Mesodermal cell (in vitro differentiated cells): ENCODE results near the gene SDK2.

Source experiments
- H3K27ac ChIP-seq: 2 replicates; pipeline ENCODE4 v1.7.0; 2013; ENCODE audit warnings: mild to moderate bottlenecking, low read depth, low read length, moderate library complexity; ENCODE audit not compliant: severe bottlenecking
- H3K36me3 ChIP-seq: 2 replicates; pipeline ENCODE4 v1.7.1; 2013; ENCODE audit warnings: mild to moderate bottlenecking, low read length, moderate library complexity; ENCODE audit not compliant: control insufficient read depth, insufficient read depth
- H3K4me1 ChIP-seq: one replicate; pipeline ENCODE4 v1.7.1; 2013; ENCODE audit warnings: mild to moderate bottlenecking, low read length; ENCODE audit not compliant: insufficient read depth, control insufficient read depth, poor library complexity, severe bottlenecking
- H3K4me3 ChIP-seq: 2 replicates; pipeline ENCODE4 v1.7.0; 2013; ENCODE audit warnings: low read length, control low read depth, mild to moderate bottlenecking; ENCODE audit not compliant: insufficient read depth, poor library complexity, severe bottlenecking; ENCODE audit errors: extremely low read depth
- H3K9me3 ChIP-seq: 2 replicates; pipeline ENCODE4 v1.7.1; 2013; ENCODE audit warnings: mild to moderate bottlenecking, low read length, moderate library complexity; ENCODE audit not compliant: control insufficient read depth
- WGBS, 2 experiments: methylation state at CpG; one replicate each; pipeline ENCODE4 v1.1.5; 2013; ENCODE audit warnings: missing lambda C conversion rate in 2 of 2; ENCODE audit not compliant: insufficient coverage in 2 of 2; 5-methylcytosine and 5-hydroxymethylcytosine counted together

The SDK2 gene

GRCh38 chr17:73521376-73521775 is 122.9 kb downstream of the SDK2 start:
- Histone ChIP-seq H3K9me3 (no peaks in the 10 kb centered on the region), H3K27ac (no peak overlapping the region), H3K36me3 (no peaks in the 10 kb centered on the region), H3K4me1 (no peaks in the 10 kb centered on the region), H3K4me3 (no peak overlapping the region)
- 91 to 96% methylated on average over 3 to 5 of the region's 5 CpGs for WGBS, 2 experiments

GRCh38 chr17:73520369-73520761 is 123.9 kb downstream of the SDK2 start:
- 86 to 93% methylated on average over 5 to 6 of the region's 7 CpGs for WGBS, 2 experiments
- H3K9me3 ChIP-seq, result no peaks in the 10 kb centered on the region
- no peaks in the 10 kb centered on the region for H3K36me3 ChIP-seq
- no peak overlapping the region for H3K4me3 ChIP-seq
- H3K4me1 ChIP-seq, result no peaks in the 10 kb centered on the region
- H3K27ac ChIP-seq, result no peak overlapping the region

DNA sequence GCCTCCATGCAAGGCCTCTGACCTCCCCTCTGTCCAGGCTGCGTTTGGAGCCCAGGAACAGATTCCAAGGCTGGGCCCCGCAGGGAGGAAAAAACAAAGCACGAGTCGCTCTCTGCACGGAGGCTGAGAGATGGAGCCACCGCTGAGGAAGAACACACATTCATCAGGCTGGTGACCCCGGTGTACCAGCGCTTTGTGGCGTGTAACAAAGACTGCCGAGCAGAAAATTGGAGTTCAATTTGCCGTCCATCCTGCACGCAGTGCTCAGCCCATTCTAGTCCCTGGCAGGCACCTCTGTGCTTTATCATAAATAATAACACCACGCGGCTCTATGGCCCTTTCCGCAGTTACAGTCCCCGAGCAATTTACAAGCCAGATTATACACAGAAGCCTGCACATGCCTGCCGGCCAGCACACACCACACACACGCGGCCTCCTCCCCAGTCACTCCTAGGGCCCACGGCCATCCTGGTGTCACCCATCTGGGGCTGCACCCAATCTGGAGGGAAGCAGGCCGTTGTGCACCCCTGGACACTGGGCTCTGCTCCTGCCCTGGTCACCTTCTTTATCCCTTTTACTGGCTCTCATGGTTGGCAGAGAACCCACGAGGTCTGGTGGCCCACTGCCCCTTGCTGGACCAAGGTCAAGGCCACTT is 124.4 kb downstream of the SDK2 start:
- no peak overlapping the region for H3K27ac ChIP-seq
- no peaks in the 10 kb centered on the region for H3K36me3 ChIP-seq
- H3K9me3 ChIP-seq, result no peaks in the 10 kb centered on the region
- no peak overlapping the region for H3K4me3 ChIP-seq
- WGBS, 2 experiments, result 85 to 87% methylated on average over 21 of the region's 22 CpGs
- no peaks in the 10 kb centered on the region for H3K4me1 ChIP-seq

- Histone ChIP-seq H3K9me3 (no peaks in the 10 kb centered on the region), H3K27ac (no peak overlapping the region), H3K36me3 (no peaks in the 10 kb centered on the region), H3K4me3 (no peak overlapping the region), H3K4me1 (no peaks in the 10 kb centered on the region)
- WGBS, 2 experiments, result 94% methylated on average over 4 to 5 of the region's 6 CpGs
Observed at GRCh38 chr17:73519011-73519410, 125.2 kb downstream of the SDK2 start.

- H3K36me3 ChIP-seq, result no peaks in the 10 kb centered on the region
- no peak overlapping the region for H3K27ac ChIP-seq
- 89% methylated on average over 11 of the region's 11 CpGs for WGBS, 2 experiments
- no peaks in the 10 kb centered on the region for H3K4me1 ChIP-seq
- H3K9me3 ChIP-seq, result no peaks in the 10 kb centered on the region
- H3K4me3 ChIP-seq, result no peak overlapping the region
Observed at GRCh38 chr17:73516431-73516830, 127.8 kb downstream of the SDK2 start.

DNA sequence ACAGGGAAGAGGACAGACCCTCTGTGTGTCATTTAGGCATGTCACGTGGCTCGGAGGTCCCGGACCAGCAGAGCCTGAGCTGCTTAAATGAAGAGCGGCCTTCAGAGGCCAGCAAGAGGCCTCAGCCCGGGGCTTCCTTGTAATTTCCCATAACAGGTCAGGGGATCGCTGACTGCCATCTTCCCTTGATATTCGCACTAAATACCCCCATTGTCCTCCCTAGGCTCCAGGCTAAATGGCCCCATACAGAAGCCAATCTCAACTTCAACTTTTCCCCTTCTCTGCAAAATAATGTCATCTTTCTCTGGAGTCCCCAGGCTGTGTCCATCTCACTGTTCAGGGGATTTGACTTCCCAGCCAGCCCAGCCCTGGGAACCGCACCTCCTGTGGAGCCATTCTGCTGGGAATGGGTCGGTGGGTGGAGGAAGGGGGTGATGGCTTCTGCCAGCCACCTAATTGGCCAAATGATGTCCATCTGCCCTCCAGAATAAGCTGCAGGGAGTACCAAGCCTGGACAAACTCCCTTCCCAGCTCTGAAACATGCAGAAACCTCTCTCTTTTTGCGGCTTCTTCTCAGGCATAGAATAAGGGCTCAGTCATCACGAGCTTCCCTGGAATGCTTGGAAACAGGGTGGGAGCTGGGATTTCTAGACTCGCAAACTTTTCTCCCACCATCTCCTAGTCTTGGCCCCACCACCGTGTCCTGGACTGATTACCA is 129.9 kb downstream of the SDK2 start:
- no peaks in the 10 kb centered on the region for H3K9me3 ChIP-seq
- H3K27ac ChIP-seq, result peak overlapping the region; percentile 53
- H3K36me3 ChIP-seq, result no peaks in the 10 kb centered on the region
- 78 to 92% methylated on average over 7 to 10 of the region's 13 CpGs for WGBS, 2 experiments
- no peak overlapping the region for H3K4me3 ChIP-seq
- no peaks in the 10 kb centered on the region for H3K4me1 ChIP-seq

GRCh38 chr17:73513426-73513825 is 130.8 kb downstream of the SDK2 start:
- H3K4me1 ChIP-seq, result no peaks in the 10 kb centered on the region
- 92 to 96% methylated on average over 7 to 10 of the region's 10 CpGs for WGBS, 2 experiments
- no peak overlapping the region for H3K4me3 ChIP-seq
- H3K9me3 ChIP-seq, result no peaks in the 10 kb centered on the region
- H3K27ac ChIP-seq, result peak overlapping the region; percentile 53
- H3K36me3 ChIP-seq, result no peaks in the 10 kb centered on the region

DNA sequence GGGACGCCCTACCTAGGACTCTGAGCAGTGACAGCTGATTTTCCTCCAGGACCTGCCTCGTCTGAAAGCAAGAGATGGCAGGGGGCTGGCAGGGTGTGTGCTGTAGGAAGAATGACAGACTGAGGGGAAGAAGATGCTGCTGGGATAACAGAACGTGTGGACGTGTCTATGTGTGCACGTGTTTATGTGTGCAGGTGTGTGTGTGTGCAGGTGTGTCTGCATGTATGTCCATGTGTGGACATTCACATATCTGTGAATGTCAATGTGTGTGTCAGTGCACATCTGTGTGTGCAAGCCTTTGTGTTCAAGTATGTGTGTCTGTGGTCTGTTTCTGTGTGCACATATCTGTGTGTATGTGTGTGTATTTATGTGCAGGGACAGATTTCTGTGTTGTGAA is 132.5 kb downstream of the SDK2 start:
- no peaks in the 10 kb centered on the region for H3K9me3 ChIP-seq
- H3K4me1 ChIP-seq, result no peaks in the 10 kb centered on the region
- 91% methylated on average over 5 of the region's 5 CpGs for WGBS, 2 experiments
- peaks cover 2% of the 10 kb centered on the region for H3K36me3 ChIP-seq
- no peak overlapping the region for H3K4me3 ChIP-seq
- H3K27ac ChIP-seq, result no peak overlapping the region

DNA sequence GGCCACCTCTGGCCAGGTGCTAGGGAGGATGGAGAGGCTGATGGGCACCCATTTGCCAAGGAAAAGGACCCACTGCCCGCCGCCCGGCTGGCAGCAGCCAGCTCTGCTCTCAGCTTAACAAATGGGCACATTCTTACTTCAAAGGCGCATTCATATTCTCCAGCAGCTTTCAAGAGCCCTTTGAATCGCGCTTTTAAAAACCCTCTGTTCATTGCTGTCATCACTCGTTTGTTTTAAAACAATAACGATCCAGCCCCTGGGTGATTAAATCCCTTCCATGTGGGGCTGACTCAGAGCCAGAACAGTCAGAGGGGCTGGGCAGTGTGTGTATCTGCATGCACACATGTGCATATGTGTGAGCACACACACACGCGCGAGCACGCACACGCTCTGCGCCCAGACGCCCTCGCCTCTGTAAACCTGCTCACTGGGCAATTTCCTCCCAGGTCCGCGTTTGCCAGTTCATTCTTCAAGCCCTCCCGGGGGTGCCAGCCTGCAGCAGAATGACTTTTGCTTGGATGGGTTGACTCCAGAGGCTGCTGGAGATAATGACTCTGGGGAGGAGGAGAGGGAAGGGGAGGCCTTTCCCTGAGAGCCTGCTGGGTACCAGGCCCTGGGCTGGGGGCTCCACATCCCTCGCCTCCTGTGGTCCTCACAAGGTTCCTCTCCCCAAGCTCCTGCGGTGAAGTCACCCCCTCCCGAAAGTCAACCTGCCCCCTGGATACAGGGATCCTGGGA is 133.1 kb downstream of the SDK2 start:
- Histone ChIP-seq H3K9me3 (no peaks in the 10 kb centered on the region), H3K27ac (no peak overlapping the region), H3K4me1 (no peaks in the 10 kb centered on the region), H3K36me3 (peaks cover 7% of the 10 kb centered on the region), H3K4me3 (no peak overlapping the region)
- WGBS, 2 experiments, result 92 to 93% methylated on average over 19 to 21 of the region's 22 CpGs

DNA sequence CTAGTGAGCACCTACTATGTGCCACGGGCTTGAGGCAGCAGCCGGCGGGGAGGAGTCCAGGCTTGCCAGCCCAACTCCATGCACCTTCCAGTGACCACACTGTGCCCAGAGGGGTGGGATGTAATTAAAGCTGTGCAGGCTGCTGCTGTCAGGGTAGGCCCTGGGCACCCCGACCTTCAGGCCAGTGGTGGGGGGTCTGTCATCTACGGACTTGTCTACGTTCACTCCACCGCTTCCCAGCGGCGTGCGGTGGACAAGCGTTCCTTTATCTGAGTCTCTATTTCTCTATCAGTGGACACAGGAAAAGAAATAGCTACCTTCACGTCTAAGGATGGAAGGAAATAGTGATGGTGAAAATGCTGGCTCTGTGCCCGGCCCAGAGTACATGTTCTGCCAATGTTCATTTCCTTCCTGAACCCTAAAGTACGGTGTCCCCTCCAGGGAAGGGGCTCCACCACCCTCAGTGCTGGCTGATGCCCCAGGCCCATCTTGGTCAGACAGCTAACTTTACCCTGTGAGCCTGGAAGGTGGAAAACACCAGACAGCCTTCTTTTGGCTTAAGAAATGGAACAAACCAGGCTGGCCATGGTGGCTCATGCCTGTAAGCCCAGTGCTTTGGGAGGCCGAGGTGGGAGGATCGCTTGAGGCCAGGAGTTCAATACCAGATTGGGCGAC is 135.2 kb downstream of the SDK2 start:
- WGBS, 2 experiments, result 92 to 93% methylated on average over 11 of the region's 17 CpGs
- Histone ChIP-seq H3K4me1 (no peaks in the 10 kb centered on the region), H3K27ac (no peak overlapping the region), H3K9me3 (no peaks in the 10 kb centered on the region), H3K36me3 (peaks cover 13% of the 10 kb centered on the region), H3K4me3 (no peak overlapping the region)
